Thoracic aorta (tissue), 2 donors: ENCODE results near the gene LDLRAD4. TPM values are rescaled to one million over a fixed set of nuclear protein-coding genes. Genes with fewer than 3 reads are reported as not detected.

ENCODE experiments used
- ATAC-seq: fragments of 150-250 bp; one replicate; pipeline ENCODE4 v1.8.0; 2017; ENCODE audit warnings: low read depth; ENCODE audit not compliant: insufficient number of reproducible peaks, low FRiP score
- DNase-seq: peaks from one replicate; pipeline ENCODE4 v3.0.0-alpha.2; 2020; ENCODE audit warnings: low spot score
- H3K27ac ChIP-seq, 2 donors: fragments of 200-600 bp; sonication (generic); 1 replicate in 1 of 2; 2 replicates in 1 of 2; pipeline ENCODE4 v1.5.1; 2016; ENCODE audit warnings: mild to moderate bottlenecking in 2 of 2, moderate library complexity in 2 of 2
- H3K27me3 ChIP-seq: fragments of 200-600 bp; sonication (generic); replicated peaks from 2 replicates; pipeline ENCODE4 v1.6.0; 2016; ENCODE audit warnings: mild to moderate bottlenecking; ENCODE audit not compliant: insufficient read depth
- H3K36me3 ChIP-seq: fragments of 200-600 bp; sonication (generic); one replicate; pipeline ENCODE4 v1.5.1; 2016
- H3K4me1 ChIP-seq, 2 donors: fragments of 200-600 bp; sonication (generic); 1 replicate in 1 of 2; 2 replicates in 1 of 2; pipeline versions ENCODE4 v1.5.1 to v1.6.0; 2016; ENCODE audit warnings: low read depth in 2 of 2, mild to moderate bottlenecking in 1 of 2; ENCODE audit not compliant: control insufficient read depth in 1 of 2
- H3K4me3 ChIP-seq: fragments of 200-600 bp; sonication (generic); 2 replicates; pipeline ENCODE4 v1.5.1; 2016; ENCODE audit warnings: mild to moderate bottlenecking
- H3K9me3 ChIP-seq: fragments of 200-600 bp; sonication (generic); 2 replicates; pipeline ENCODE4 v1.5.1; 2016
- CTCF ChIP-seq: fragments of 200-600 bp; sonication (generic); IDR thresholded peaks from one replicate; pipeline ENCODE4 v1.5.1; 2019; ENCODE audit warnings: antibody characterized with exemption
- total RNA-seq, 2 donors: library from RNA; depleted of rRNA; stranded (reverse); fragments of >200 nt; gene quantifications; one replicate each; pipeline versions ENCODE4 v1.1.0 to v1.2.3, GENCODE V29; 2016

LDLRAD4 gene
- total RNA-seq, 2 donors from 2014 or later: 98.4 to 135 TPM

GRCh38 chr18:13538630-13539029 lies 320.1 kb downstream of the LDLRAD4 start:
- Histone ChIP-seq H3K27ac (peak overlapping the region in 1 of 2 donors; percentile 56), H3K4me1 (peaks cover 19 to 36% of the 10 kb centered on the region in 2 donors), H3K9me3 (no peaks in the 10 kb centered on the region), H3K27me3 (no peaks in the 10 kb centered on the region), H3K4me3 (no peak overlapping the region), H3K36me3 (no peaks in the 10 kb centered on the region)
- ATAC-seq (no peak), DNase-seq (no peak)
- no peak for TF ChIP-seq CTCF

- no peak for TF ChIP-seq CTCF
- DNase-seq (no peak), ATAC-seq (no peak)
- Histone ChIP-seq H3K27ac (peak overlapping the region in 1 of 2 donors; percentile 56), H3K4me1 (peaks cover 19 to 36% of the 10 kb centered on the region in 2 donors), H3K4me3 (no peak overlapping the region), H3K36me3 (no peaks in the 10 kb centered on the region), H3K27me3 (no peaks in the 10 kb centered on the region), H3K9me3 (no peaks in the 10 kb centered on the region)
These were observed 320.5 kb downstream of the LDLRAD4 start for GRCh38 chr18:13539050-13539449.

- DNase-seq: no peak
- no peak for TF ChIP-seq CTCF
- no peak for ATAC-seq
- H3K4me1 ChIP-seq: peaks cover 19 to 36% of the 10 kb centered on the region in 2 donors
- H3K27me3 ChIP-seq: no peaks in the 10 kb centered on the region
- no peaks in the 10 kb centered on the region for H3K36me3 ChIP-seq
- peak overlapping the region; percentile 4 for H3K4me3 ChIP-seq
- no peaks in the 10 kb centered on the region for H3K9me3 ChIP-seq
- H3K27ac ChIP-seq: peak overlapping the region in 1 of 2 donors; percentile 56
These were observed 321.4 kb downstream of the LDLRAD4 start for GRCh38 chr18:13539843-13540476.

GRCh38 chr18:13540477-13541182 lies 322.1 kb downstream of the LDLRAD4 start:
- Histone ChIP-seq H3K9me3 (no peaks in the 10 kb centered on the region), H3K4me3 (no peak overlapping the region), H3K27ac (peak overlapping the region in 1 of 2 donors; percentile 56), H3K4me1 (peaks cover 19 to 36% of the 10 kb centered on the region in 2 donors), H3K27me3 (no peaks in the 10 kb centered on the region), H3K36me3 (no peaks in the 10 kb centered on the region)
- ATAC-seq (no peak), DNase-seq (no peak)
- no peak for TF ChIP-seq CTCF

GRCh38 chr18:13541621-13542519 lies 323.3 kb downstream of the LDLRAD4 start:
- TF ChIP-seq CTCF: no peak

More at GRCh38 chr18:13541621-13542519, 323.3 kb downstream of the LDLRAD4 start:
- H3K9me3 ChIP-seq: no peaks in the 10 kb centered on the region
- ATAC-seq: no peak
- no peaks in the 10 kb centered on the region for H3K36me3 ChIP-seq
- DNase-seq: no peak
- H3K4me1 ChIP-seq: peaks cover 19 to 33% of the 10 kb centered on the region in 2 donors
- no peak overlapping the region for H3K4me3 ChIP-seq
- no peaks in the 10 kb centered on the region for H3K27me3 ChIP-seq
- H3K27ac ChIP-seq: no peak overlapping the region
